ENCODE measurements around the gene SPAG16.
"Not testable (repeated sequence)": the region's sequence is repeated elsewhere in the genome, so short reads cannot be mapped to it uniquely, and the experiment has no call there.

Gene SPAG16

DNA sequence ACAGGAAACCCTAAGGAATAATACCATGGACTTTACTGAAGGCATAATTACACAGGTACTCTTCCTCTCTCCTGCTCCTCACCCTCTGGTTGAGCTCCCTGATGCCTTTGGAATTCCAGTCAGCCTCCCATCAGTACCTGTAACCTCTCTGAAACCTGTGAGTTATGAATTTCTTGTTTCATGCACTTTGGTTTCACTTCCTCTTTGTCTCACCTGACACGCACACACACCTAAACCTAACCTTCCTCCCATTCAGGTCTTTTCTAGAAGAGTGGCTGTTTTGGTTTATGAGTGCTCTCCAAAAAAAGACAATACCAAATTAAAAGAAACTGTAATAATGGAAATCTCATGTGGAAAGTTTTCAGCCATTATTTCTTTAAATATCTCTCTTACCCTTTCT lies 675.3 kb downstream of the SPAG16 start:
- H3K9me3 Mint-ChIP-seq, result peaks cover 0 to 5% of the 10 kb centered on the region in 2 donors
- DNase-seq (no peak), ATAC-seq (no peak)
- H3K4me3 Mint-ChIP-seq, result no peak overlapping the region
- H3K27me3 Mint-ChIP-seq, result peaks cover 6% of the 10 kb centered on the region
- no peak overlapping the region for H3K27ac Mint-ChIP-seq
- H3K4me1 Mint-ChIP-seq, result no peaks in the 10 kb centered on the region

DNA sequence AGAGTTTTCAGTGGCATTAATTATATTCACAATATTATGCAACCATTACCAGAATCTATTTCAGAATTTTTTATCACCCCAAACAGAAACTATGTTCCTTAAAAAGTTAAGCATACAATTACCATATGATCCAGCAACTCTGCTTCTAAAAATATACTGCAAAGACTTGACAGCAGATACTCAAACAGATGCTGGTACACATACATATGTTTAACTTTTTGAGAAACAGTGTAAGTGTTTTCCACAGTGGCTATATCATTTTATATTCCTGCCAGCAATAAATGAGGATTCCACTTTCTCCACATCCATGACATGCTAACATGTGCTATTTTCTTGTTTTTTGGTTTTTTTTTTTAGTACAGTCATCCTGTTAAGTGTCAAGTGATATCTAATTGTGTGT lies 687.3 kb downstream of the SPAG16 start:
- ATAC-seq (no peak), DNase-seq (no peak)
- no peak overlapping the region for H3K27ac Mint-ChIP-seq
- H3K4me3 Mint-ChIP-seq, result no peak overlapping the region
- no peaks in the 10 kb centered on the region for H3K9me3 Mint-ChIP-seq
- no peaks in the 10 kb centered on the region for H3K27me3 Mint-ChIP-seq
- H3K4me1 Mint-ChIP-seq, result no peaks in the 10 kb centered on the region

DNA sequence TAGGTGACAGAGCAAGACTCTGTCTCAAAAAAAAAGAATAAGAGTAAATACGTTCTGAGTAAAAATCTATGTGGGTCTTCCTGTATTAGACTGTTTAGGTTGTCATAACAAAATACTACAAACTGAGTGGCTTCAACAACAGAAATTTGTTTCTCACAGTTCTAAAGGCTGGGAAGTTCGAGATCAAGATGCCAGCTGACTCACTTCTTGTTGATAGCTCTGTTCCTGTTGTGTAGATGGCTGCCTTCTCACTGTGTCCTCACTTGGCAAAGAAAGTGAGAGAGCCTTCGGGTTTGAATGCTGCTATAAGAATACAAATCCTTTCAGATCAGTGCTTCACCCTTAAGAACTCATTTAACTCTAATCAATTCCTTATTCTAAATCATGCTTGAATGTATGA lies 696.6 kb downstream of the SPAG16 start:
- H3K9me3 Mint-ChIP-seq, result no peaks in the 10 kb centered on the region
- H3K27me3 Mint-ChIP-seq, result no peaks in the 10 kb centered on the region
- DNase-seq (no peak), ATAC-seq (no peak)
- H3K27ac Mint-ChIP-seq, result no peak overlapping the region
- H3K4me1 Mint-ChIP-seq, result no peaks in the 10 kb centered on the region
- no peak overlapping the region for H3K4me3 Mint-ChIP-seq

DNA sequence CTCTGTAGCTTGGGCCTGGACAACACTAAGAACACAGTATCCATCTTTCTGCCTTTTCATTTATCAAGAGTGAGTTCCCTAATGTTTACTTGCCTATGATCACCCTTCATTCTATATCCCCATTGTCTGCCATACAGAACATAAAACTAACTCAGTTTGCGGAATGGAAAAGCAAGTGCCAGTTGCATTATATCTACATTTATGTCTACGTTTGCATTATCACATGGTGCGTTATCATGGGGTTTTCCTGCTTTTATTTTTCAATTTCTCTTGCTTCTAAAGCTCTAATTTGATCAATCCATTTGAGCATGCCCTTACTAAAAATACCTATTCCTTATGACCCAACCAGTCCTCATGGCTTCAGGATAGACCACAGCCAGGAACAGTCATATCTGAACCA lies 704.9 kb downstream of the SPAG16 start:
- Mint-ChIP-seq H3K27ac (no peak overlapping the region), H3K4me3 (no peak overlapping the region), H3K27me3 (no peaks in the 10 kb centered on the region), H3K4me1 (no peaks in the 10 kb centered on the region), H3K9me3 (peaks cover 0 to 5% of the 10 kb centered on the region in 2 donors)
- ATAC-seq (no peak), DNase-seq (no peak)

DNA sequence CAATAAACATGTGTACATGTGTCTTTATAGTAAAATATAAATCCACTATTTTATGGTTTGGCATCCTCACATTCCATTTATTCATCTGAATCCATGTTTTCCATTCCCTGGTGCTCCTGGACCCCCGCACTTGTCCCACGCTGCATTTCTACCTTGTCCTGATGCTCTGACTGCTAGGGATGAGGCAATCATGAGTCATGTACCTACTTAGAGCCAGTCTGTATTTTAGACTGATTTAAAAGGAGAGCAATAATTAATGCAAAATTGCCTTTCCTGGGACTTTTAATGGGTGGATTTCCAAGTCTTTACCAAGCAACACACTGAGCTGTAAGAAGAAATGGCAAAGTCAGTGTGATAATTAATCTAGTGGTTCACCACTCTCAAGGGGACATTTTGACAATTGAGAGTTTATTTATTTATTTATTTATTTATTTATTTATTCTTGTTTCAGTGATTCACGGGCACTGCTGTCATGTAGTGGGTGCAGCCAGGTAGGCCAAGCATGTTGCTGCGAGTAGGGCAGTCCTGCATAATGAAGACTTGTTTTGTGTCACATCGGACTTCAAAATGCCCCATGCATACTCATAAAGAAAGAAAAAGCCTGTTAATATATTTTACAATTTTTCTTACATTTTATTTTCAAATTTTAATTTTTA lies 707.3 kb downstream of the SPAG16 start:
- Mint-ChIP-seq H3K4me3 (no peak overlapping the region), H3K27ac (no peak overlapping the region), H3K9me3 (peaks cover 0 to 5% of the 10 kb centered on the region in 2 donors), H3K27me3 (no peaks in the 10 kb centered on the region), H3K4me1 (no peaks in the 10 kb centered on the region)
- DNase-seq (no peak), ATAC-seq (no peak)

DNA sequence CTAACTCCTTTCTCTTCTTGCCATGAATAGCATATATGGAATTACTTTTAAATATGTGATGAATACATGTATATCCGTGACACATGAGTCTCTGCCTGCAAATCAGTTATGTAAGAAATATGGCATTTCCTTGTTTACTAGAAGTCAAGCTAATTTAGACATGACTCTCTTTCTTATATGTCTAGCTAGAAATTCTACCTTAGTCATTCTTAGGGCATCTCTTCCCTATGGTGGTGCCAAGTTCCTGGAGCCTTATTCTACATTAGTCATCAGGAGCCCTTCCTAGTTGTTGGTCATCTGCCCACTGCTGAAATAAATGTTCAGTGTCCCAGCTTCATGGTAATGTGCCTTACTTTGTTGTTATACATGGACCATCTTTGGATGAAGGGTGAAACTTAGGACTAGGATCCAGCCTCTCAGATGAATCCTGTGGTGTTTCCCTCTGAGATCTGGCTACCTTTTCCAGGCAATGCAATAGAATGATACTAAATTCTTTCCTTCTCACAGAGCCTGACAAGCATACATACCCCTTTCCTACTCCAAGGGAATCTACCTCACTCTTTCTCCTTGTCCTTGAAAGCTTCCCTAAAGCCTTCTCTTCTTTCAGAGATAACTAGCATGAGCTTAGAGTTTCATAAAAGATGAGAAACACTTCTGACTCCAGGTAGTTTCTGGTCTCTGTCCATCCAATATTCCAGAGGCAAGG lies 711.3 kb downstream of the SPAG16 start:
- ATAC-seq, result no peak
- Mint-ChIP-seq H3K27ac (no peak overlapping the region), H3K4me3 (no peak overlapping the region), H3K9me3 (peaks cover 8 to 12% of the 10 kb centered on the region in 2 donors), H3K27me3 (no peaks in the 10 kb centered on the region), H3K4me1 (no peaks in the 10 kb centered on the region)
- DNase-seq, result no peak

DNA sequence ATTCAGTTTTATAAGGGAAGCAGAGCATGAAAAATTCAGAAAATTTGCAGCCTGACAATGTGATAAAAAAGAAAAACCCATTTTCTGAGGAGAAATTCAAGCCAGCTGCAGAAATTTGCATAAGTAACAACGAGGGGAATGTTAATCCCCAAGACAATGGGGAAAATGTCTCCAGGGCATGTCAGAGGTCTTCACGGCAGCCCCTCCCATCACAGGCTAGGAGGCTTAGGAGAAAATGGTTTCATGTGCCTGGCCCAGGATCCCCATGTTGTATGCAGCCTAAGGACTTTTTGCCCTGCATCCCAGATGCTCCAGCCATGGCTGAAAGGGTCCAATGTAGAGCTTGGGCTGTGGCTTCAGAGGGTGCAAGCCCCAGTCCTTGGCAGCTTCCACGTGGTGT lies 714.7 kb downstream of the SPAG16 start:
- H3K27me3 Mint-ChIP-seq, H3K4me1 Mint-ChIP-seq, H3K4me3 Mint-ChIP-seq, ATAC-seq, H3K27ac Mint-ChIP-seq, H3K9me3 Mint-ChIP-seq, DNase-seq: not testable (repeated sequence)

DNA sequence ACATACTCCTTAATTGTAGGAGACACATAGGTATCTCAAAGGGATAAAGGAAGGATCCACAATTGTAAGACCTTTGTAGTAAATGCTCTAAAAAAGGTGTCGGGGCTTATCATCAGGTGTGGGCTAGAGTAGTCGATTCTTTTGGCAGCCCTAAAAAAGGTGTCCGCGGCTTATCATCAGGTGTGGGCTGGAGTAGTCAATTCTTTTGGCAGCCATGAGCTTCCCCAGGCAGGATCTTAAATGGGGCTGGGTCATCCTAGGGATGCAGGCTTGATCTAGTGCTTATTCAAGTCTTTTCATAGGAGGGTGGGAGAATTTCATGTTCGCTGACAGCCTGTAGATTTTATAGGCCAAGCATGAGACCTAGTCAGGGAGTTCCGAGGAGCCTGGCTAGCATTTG lies 720.2 kb downstream of the SPAG16 start:
- Mint-ChIP-seq H3K4me1 (no peaks in the 10 kb centered on the region), H3K4me3 (no peak overlapping the region), H3K27me3 (no peaks in the 10 kb centered on the region), H3K27ac (no peak overlapping the region), H3K9me3 (peaks cover 0 to 5% of the 10 kb centered on the region in 2 donors)
- DNase-seq, result no peak
- ATAC-seq, result no peak

DNA sequence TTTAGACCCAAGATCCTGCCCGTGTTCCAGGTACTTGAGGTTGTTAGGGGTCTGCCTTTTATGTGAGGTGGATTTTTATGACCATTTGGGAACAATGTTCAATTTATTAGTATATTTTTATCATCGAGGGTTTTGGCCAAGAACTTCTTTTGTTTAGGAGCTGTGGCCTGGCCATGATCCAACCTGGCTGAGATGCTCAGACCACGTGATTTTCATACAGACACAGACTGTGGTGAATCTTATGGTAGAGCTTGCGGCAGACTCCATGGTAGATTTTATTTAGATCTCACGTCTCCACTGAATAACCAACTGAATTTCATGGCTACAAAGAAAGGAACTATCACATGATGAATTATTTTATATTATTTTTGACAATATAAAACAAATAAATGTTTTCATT lies 721.1 kb downstream of the SPAG16 start:
- no peak for ATAC-seq
- no peak overlapping the region for H3K4me3 Mint-ChIP-seq
- H3K9me3 Mint-ChIP-seq, result peaks cover 0 to 5% of the 10 kb centered on the region in 2 donors
- H3K27ac Mint-ChIP-seq, result no peak overlapping the region
- H3K27me3 Mint-ChIP-seq, result no peaks in the 10 kb centered on the region
- no peaks in the 10 kb centered on the region for H3K4me1 Mint-ChIP-seq
- DNase-seq, result no peak

DNA sequence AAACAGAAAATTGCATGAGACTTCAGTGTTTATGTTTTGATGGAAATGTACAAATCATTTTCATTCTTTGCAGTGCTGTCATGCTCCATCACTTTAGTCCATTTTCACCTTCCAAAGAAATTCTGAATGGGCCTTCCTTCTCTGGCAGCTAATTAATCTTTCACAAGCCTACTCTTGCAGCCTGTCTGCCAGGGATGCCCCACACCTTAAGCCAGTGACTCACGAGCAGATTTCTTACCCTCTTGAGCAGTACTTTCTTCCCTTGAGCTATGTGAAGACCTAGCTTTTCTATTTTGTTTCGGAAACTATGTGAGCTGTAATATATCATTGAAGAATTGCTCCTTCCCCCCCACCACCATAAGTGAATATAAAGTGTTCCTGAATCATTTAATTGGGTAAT lies 722.3 kb downstream of the SPAG16 start:
- Mint-ChIP-seq H3K9me3 (peaks cover 0 to 5% of the 10 kb centered on the region in 2 donors), H3K4me3 (no peak overlapping the region), H3K27me3 (no peaks in the 10 kb centered on the region), H3K27ac (no peak overlapping the region), H3K4me1 (no peaks in the 10 kb centered on the region)
- DNase-seq, result no peak
- no peak for ATAC-seq

DNA sequence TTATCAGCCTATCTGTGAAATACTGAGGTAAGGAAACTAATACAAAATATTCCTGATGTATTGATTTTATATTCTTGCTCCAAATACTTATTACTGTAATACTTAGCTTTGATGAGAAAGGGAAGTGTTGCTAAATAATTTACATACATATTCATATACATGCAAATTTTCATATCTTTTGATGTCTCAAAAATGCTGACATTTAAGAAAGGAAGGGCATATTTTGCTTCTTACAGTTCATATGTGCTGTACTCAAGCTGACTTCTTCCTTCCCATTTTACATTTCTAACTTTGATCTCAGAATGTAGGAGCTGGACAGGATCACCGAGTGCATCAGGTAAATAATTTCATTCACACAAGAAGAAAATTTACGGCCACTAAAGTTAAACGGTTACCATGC lies 727.4 kb downstream of the SPAG16 start:
- ATAC-seq (no peak), DNase-seq (no peak)
- Mint-ChIP-seq H3K27ac (no peak overlapping the region), H3K4me3 (no peak overlapping the region), H3K27me3 (no peaks in the 10 kb centered on the region), H3K9me3 (peaks cover 0 to 5% of the 10 kb centered on the region in 2 donors), H3K4me1 (no peaks in the 10 kb centered on the region)

DNA sequence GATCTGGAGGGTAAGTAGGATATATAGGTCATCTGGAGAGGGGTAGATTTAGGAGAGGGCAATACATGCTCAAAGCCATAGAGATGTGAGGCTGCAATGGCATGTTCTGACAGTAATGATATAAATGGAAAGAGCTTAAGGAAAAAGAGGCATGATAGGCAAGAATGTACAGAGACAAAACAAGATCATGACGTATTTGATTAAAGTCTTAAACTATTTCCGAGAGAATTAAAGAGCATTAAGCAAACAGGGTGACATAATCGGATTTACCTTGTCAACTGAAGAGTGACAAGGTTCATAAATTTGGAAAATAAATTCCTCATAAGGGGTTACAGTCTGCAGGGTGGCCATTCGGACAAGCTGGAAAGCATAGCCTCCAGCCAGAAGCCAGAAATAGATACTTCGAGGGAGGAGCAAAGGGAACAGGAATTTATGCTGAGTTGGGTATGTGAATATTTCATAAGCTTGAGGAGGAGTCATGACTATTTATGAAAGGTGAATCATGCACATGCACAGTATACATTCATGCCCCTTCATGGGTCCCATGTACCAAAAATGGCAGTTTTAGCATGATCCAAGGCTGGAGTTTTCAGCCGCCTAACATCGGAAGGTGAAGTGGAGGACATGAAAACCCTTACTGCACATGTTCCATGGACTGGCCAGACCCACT lies 730.4 kb downstream of the SPAG16 start:
- no peaks in the 10 kb centered on the region for H3K27me3 Mint-ChIP-seq
- no peak overlapping the region for H3K4me3 Mint-ChIP-seq
- no peaks in the 10 kb centered on the region for H3K9me3 Mint-ChIP-seq
- H3K4me1 Mint-ChIP-seq, result no peaks in the 10 kb centered on the region
- DNase-seq, result no peak
- ATAC-seq, result no peak
- H3K27ac Mint-ChIP-seq, result no peak overlapping the region

DNA sequence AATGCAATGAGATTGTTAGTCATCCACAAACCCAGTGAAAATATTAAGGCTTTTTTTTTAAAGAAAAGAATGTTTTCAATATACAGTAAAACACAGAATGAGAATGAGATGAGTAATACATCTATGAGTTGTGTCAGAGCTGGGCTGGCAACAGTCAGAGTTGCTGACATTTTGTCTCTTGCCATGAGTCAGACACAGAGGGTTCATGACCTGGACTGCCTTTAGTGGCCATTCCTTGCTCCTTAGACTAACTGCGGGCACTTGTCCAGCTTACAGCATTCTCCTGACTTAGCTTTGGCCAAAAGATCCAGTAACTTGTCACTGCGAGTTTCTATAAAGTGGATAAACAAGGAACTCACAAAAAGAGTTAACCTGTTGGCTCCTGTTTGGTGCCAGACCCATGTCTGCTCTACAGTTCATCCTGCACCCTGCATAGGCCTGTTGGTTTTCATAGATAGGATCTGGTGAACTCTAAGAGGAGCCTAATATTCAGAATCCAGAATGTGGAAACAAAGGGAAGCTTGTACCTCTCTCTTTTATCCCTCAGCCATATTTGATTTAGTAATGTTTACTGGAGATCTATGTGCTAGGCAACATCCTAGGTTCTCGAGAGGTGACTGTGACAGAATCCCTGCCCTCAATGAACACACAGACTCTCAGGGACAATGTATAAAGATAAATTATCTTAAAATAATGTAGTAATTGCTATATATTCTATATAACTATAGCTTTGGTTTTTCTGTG lies 735.1 kb downstream of the SPAG16 start:
- no peak for DNase-seq
- H3K4me1 Mint-ChIP-seq, result no peaks in the 10 kb centered on the region
- no peaks in the 10 kb centered on the region for H3K9me3 Mint-ChIP-seq
- peak overlapping the region in 1 of 2 donors; percentile 5 for H3K27ac Mint-ChIP-seq
- ATAC-seq, result no peak
- no peaks in the 10 kb centered on the region for H3K27me3 Mint-ChIP-seq
- no peak overlapping the region for H3K4me3 Mint-ChIP-seq

DNA sequence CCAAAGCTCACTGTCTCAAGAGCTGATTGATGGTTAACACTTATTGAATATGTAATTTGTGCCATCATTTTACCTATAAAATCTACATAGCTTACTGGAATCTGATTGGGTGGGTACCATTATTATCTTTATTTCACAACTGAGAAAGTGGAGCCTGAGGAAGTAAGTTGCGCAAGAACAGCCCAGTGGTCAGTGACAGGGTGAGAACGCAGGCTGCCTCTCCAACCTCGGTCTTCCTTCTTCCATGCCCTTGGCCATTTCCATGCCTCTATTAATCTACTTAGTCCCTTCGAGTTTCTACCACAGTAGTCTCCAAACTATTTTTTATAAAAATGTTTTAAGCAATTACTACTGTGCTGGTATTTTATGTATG lies 735.7 kb downstream of the SPAG16 start:
- Mint-ChIP-seq H3K27me3 (no peaks in the 10 kb centered on the region), H3K4me1 (no peaks in the 10 kb centered on the region), H3K9me3 (no peaks in the 10 kb centered on the region), H3K27ac (no peak overlapping the region), H3K4me3 (no peak overlapping the region)
- no peak for DNase-seq
- no peak for ATAC-seq

DNA sequence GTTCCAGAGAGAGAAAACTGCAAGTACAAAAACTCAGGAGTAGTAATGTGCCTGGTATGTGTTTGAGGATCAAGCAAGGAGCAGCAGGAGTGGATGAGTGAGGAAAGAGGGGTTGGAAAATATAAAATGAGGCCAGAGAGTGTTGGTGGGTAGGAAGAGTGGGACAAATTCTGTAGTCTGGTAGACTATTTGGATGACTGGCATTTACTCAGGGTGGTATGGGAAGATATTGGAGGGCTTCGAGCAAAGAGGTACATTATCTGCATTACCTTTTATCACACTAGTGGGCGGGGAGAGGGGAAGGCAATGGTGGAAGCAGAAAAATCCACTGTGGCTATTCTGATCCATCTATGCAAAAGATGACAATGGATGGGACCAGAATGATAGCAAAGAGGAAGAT lies 744.9 kb downstream of the SPAG16 start:
- Mint-ChIP-seq H3K4me1 (no peaks in the 10 kb centered on the region), H3K27me3 (no peaks in the 10 kb centered on the region), H3K9me3 (peaks cover 0 to 7% of the 10 kb centered on the region in 2 donors), H3K4me3 (no peak overlapping the region), H3K27ac (no peak overlapping the region)
- ATAC-seq, result no peak
- no peak for DNase-seq

DNA sequence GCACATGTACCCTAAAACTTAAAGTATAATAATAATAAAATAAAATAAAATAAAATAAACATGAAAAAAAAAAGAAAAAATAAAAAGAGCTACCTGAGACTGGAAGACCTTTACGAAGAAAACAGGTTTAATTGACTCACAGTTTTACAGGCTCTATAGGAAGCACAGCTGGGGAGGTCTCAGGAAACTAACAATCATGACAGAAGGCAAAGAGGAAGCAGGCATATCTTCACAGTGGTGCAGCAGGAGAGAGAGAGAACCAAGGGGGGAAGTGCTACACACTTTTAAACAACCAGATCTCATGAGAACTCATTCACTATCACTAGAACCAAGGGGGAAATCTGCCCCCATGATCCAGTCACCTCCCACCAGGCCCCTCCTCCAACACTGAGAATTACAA lies 747.3 kb downstream of the SPAG16 start:
- ATAC-seq (no peak), DNase-seq (no peak)
- peaks cover 0 to 7% of the 10 kb centered on the region in 2 donors for H3K9me3 Mint-ChIP-seq
- H3K27me3 Mint-ChIP-seq, result no peaks in the 10 kb centered on the region
- H3K4me1 Mint-ChIP-seq, result no peaks in the 10 kb centered on the region
- no peak overlapping the region for H3K27ac Mint-ChIP-seq
- H3K4me3 Mint-ChIP-seq, result no peak overlapping the region
